ENCODE data around the gene EFCAB12.
"Not testable (repeated sequence)": the region's sequence is repeated elsewhere in the genome, so short reads cannot be mapped to it uniquely, and the experiment has no call there.

DNA sequence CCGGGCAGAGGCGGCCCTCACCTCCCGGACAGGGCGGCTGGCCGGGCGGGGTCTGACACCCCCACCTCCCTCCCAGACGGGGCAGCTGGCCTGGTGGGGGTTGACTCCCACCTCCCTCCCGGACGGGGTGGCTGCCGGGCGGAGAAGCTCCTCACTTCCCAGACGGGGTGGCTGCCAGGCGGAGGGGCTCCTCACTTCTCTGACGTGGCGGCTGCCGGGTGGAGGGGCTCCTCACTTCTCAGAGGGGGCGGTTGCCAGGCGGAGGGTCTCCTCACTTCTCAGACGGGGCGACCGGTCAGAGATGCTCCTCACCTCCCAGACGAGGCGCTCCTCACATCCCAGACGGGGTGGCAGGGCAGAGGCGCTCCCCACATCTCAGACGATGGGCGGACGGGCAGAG lies 65.1 kb downstream of the EFCAB12 start:
- TF ChIP-seq EZH2 (IDR thresholded peaks at IDR 0.05; ENCODE audit: borderline replicate concordance, low read depth, low read length, severe bottlenecking); POLR2A (IDR thresholded peaks at IDR 0.05; ENCODE audit: low read depth, low read length); POLR2AphosphoS5 (IDR thresholded peaks at IDR 0.05; ENCODE audit: insufficient read depth, low read depth, low read length): not testable (repeated sequence)
- TF ChIP-seq, protein P1, sequence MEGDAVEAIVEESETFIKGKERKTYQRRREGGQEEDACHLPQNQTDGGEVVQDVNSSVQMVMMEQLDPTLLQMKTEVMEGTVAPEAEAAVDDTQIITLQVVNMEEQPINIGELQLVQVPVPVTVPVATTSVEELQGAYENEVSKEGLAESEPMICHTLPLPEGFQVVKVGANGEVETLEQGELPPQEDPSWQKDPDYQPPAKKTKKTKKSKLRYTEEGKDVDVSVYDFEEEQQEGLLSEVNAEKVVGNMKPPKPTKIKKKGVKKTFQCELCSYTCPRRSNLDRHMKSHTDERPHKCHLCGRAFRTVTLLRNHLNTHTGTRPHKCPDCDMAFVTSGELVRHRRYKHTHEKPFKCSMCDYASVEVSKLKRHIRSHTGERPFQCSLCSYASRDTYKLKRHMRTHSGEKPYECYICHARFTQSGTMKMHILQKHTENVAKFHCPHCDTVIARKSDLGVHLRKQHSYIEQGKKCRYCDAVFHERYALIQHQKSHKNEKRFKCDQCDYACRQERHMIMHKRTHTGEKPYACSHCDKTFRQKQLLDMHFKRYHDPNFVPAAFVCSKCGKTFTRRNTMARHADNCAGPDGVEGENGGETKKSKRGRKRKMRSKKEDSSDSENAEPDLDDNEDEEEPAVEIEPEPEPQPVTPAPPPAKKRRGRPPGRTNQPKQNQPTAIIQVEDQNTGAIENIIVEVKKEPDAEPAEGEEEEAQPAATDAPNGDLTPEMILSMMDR (IDR thresholded peaks at IDR 0.05; ENCODE audit: extremely low read depth in 1 of 2, insufficient read depth in 1 of 2, low read depth in 1 of 2, low read length in 2 of 2), result not testable (repeated sequence)

Data from endothelial cell of umbilical vein (primary cell).